Measurements from ENCODE around the gene C1QTNF3.

Gene C1QTNF3

DNA sequence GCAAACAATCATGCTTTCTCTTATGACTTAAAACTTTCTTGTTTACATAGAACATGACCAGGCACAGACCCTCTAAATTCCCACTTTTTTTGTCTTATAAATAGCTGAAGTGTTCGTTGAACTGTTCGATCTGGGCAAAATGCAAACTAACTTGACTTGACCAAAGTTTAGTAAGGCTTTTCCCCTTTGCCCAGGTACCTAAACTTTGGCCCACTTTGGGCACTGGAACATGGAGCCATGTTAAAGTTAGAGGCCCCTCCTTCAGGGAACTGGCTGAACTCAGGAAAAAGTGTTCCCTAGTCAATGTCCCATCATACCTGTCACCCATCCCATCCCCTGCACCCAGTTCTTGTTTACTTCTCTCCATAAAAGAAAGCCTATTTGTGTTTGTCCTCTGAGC, 25.8 kb downstream of the C1QTNF3 start:
- DNase-seq = no peak

DNA sequence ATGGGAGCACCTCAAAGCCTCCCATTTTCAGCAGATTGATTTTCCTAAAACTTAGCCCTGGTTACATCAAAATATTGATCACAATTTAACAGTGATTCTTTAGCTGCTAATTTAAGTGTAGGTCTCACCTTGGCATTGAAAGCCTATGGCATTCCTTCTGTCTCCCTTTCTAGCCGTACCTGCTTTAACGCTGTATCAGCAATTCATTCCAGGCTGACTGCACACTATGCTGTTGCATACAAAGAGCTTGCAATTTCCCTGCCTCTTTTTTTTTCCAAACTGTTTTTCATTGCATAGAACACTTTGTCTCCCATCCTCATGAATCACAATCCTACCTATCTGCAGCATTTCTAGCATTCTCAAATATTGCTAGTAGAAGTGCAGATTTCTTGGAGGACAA, 26.3 kb downstream of the C1QTNF3 start:
- DNase-seq = no peak

- no peak for DNase-seq
Measured at GRCh38 chr5:34016222-34016621, 26.8 kb downstream of the C1QTNF3 start.

- no peak for DNase-seq
Measured at GRCh38 chr5:34015120-34015822, 27.7 kb downstream of the C1QTNF3 start.

DNA sequence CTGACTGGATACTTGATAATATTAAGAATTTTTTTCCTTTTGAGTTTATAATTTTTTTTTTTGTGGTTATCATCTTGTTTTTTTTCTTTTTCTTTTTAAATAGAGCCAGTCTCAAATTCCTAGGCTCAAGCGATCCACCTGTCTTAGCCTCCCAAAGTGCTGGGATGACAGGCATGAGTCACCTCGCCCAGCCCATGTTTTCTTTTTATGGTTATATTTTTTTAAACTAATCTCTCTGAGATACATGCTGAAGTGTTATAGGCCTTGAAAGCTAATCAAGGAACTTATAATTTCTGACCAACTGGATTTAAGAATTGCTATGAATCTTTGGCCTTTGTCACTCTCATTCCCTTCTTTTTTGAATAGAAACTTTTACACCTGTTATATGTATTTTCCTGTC, 28.4 kb downstream of the C1QTNF3 start:
- no peak for DNase-seq

GRCh38 chr5:34013547-34013946, 29.5 kb downstream of the C1QTNF3 start:
- DNase-seq = no peak

DNA sequence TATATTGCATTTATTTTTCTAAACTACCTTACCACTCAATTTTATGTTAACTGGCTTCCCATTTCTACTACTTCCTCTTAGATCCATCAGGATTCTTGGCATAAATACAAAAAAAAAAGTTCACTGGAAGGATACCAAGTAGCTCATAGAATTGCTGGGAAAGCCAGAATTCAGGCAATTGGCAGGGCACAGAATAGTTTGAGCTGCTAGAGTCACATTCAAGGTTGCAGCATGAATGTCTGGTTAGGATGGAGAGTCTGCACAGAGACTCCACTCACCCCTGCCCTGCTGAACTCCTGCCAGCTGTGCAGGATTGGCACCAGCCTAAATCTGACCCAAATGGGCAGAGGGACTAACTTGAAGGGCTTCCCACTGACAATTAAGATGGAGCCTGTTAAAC, 30.2 kb downstream of the C1QTNF3 start:
- no peak for DNase-seq

DNA sequence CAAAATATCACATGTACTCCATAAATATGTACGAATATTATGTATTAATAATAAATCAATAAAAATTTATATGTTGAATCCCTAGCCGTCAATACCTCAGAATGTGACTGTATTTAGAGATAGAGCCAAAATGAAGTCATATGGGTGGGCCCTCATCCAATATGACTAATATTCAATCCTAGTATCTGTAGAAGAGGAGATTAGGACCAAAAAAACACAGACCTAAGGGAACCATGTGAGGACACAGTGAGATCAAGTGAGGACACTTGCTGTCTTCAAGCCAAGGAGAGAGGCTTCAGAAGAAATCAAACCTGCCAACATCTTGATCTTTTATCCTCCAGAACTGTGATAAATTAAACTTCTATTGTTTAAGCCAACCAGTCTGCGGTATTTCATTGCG, 31.5 kb downstream of the C1QTNF3 start:
- DNase-seq = no peak

GRCh38 chr5:34010146-34010545, 32.9 kb downstream of the C1QTNF3 start:
- peak; percentile 61 for DNase-seq

GRCh38 chr5:34009610-34010009, 33.4 kb downstream of the C1QTNF3 start:
- DNase-seq = no peak

DNA sequence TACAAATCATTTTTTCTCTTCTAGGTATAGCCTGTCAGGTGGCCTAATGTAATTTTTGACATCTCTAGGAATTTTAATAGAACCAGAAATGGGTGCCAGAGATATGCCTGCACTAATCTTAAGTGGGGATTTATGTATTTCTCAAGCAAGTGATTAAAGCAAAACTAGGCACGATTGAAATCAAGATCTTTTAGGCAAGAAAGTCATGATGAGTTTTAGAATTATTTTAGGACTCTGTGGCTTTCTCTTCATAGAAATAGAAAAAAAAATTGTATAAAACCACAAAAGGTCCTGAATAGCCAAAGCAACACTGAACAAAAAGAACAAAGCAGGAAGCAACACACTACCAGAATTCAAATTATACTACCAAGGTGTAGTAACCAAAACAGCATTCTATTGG, 34.2 kb downstream of the C1QTNF3 start:
- DNase-seq = no peak

DNA sequence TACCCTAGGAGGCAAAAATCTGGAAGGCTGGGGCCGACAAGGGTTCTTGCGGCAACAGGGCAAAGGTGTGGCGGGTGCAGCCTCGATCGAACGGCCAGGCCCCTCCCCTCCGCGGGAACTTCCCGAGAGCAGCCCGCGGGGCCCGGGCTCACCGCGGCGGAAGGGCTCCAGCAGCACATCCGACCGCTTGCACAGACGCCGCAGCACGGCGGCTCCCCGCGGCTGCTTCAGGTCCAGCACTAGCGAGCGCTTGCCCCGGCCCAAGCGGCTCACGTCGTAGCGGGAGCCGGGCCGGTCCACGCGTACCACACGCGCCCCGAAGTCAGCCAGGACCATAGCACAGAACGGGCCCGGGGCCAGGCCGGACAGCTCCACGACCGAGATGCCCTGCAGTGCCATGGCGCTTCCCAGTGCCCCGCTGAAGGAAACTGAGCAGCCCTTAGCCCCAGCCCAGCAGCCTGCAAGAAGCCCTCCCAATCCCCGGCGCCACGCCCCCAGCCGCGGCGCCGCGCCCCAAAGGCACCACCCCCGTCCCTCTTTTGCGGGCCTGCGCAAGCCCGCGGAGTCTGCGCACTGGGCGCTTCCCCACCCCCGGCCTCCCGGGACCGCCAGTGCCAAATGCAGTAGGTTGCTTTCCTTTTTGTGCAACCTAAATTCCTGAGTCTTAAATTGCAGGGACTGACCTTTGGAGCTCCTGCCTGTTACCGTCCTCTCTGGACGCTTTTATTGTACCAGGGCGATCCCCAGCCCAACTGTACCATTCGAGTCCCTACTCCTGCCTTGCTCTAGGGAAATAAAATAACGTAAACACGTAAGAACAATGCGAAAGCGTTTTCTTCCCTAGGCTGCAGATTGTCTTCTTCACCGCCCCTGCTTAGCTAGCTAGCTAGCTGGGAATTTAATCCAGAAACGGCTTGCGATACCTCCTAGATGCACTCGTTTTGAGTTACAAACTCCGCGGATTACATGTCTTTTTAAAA, 35.1 kb downstream of the C1QTNF3 start, which contains the start of gene AMACR:
Gene AMACR (minus strand): TSS at position 430 of the 980 bp plus-strand sequence. CDS start 31 bp downstream, at position 399.
- peak; percentile 99 for DNase-seq

GRCh38 chr5:34007201-34007620, 35.8 kb downstream of the C1QTNF3 start:
- DNase-seq = no peak

GRCh38 chr5:34005681-34006080, 37.3 kb downstream of the C1QTNF3 start:
- no peak for DNase-seq

- no peak for DNase-seq
Measured at GRCh38 chr5:34005211-34005610, 37.8 kb downstream of the C1QTNF3 start.

DNA sequence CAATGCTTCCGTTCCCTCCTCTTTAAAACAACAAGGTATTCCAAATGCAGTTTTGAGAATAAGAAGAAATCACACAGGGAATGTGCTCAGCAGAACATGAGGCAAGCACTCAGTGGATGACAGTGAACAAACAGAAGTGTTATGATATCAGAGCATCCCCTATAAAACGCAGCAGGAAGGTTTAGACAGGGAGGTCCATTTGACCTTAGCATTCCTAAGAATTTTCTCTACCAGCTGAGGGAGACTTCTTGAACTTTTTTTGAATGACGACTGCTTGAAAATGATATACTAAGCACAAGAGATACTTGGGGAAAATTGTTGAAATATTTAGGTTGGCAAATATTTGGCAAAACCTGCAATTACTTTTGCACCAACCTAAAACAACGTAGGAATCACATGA, 39.1 kb downstream of the C1QTNF3 start:
- DNase-seq = no peak

- DNase-seq = no peak
Measured at GRCh38 chr5:34002629-34003328, 40.2 kb downstream of the C1QTNF3 start.

- DNase-seq = peak; percentile 98
Measured at GRCh38 chr5:34001241-34001841, 41.7 kb downstream of the C1QTNF3 start.

GRCh38 chr5:33999978-34000377, 43.0 kb downstream of the C1QTNF3 start:
- DNase-seq = no peak

- peak; percentile 82 for DNase-seq
Measured at GRCh38 chr5:33997331-33997983, 45.6 kb downstream of the C1QTNF3 start.

DNA sequence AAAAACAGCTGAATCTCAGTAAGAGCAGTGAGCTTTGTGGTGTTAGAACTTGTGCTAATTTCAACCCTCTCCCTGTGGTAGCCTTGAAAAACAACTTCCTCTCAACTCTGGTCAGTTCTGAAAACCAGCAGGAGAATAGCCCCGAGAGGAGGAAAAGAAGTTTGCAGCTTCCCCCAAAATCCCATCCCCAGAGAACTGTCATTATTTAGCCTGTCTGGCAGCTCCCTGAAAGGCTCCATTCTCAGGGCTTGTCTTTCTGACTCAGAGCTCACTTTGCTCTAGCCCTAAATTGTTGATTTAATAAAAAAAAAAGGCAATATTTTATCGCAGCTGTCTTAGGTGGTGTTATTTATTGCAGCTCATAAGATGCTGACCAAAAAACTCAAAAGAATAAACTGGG, 47.1 kb downstream of the C1QTNF3 start:
- no peak for DNase-seq

- DNase-seq = no peak
Measured at GRCh38 chr5:33994845-33995244, 48.2 kb downstream of the C1QTNF3 start.

Measured in NCI-H774 (cell line).